ENCODE results near the gene RBM19.

RBM19 gene

DNA sequence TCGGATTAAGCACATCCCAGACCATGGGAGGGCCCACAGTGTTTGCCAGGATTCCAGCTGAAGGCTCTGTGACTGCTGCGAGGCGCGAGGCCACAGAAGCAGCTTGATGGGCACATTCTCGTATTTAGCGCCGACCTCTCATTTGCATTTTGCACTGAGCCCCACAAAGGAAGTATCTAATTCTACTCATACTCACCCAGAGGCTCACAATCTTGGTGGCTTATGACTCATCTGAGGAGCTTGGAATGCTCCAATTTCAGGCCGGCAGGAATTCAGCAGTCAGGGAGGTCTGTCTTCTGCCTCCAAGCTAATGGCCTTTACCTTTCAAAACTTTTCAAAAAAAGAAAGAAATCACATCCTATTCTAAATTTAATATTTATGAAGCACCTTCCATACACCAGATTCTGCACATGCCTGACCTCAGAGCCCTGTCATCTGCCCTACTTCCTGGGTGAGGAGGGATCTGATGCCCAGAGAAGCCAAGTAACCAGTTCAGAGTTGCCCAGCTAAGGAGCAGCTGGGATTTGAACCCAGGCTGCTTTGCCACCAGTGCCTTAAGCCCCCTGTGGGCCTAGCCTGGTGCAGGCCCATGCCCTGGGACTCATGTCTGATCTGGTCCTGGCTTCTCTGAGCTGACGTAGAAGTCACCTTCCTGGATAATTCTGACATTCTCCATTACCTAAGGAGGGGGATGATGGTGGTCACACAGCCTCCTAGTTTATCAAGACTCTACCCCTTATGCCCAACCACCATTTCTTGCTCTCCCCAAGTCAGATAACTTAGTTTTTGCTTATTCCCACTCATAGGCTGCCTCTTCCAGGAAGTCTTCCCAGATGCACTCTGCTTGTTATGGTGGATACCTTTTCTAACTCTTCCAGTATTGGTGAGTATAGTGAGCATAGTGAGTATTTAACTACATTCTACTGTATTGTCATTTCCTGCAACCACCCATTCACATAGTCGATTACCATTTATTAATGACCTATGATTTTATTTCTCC is 198.9 kb downstream of the RBM19 start:
- DNase-seq = no peak

Data from hematopoietic multipotent progenitor cell treated with erythropoietin and hydrocortisone succinate and interleukin-3 and kit ligand, for 8 days (in vitro differentiated cells).